Nephron (organoid): ENCODE measurements around the gene KMT2E.

Experiments used
- H3K27ac Mint-ChIP-seq, 3 experiments: 2 replicates each; pipeline ENCODE4 v1.8.0; 2020; ENCODE audit warnings: mixed read lengths in 3 of 3, mild to moderate bottlenecking in 2 of 3, moderate library complexity in 1 of 3
- H3K27me3 Mint-ChIP-seq: 2 replicates; pipeline ENCODE4 v1.8.0; 2021; ENCODE audit warnings: low read depth, mild to moderate bottlenecking, moderate library complexity, mixed read lengths
- H3K36me3 Mint-ChIP-seq: 2 replicates; pipeline ENCODE4 v1.8.0; 2020; ENCODE audit warnings: low read depth, mixed read lengths
- H3K4me1 Mint-ChIP-seq: 2 replicates; pipeline ENCODE4 v1.8.0; 2020; ENCODE audit warnings: mixed read lengths
- H3K4me3 Mint-ChIP-seq, 3 experiments: 2 replicates each; pipeline ENCODE4 v1.8.0; 2020; ENCODE audit warnings: mild to moderate bottlenecking in 3 of 3, mixed read lengths in 3 of 3, moderate library complexity in 2 of 3
- H3K9me3 Mint-ChIP-seq: 2 replicates; pipeline ENCODE4 v1.8.0; 2020; ENCODE audit warnings: mixed read lengths
- CTCF ChIP-seq, 3 experiments: fragments of 200-600 bp; sonication (generic); IDR thresholded peaks; one replicate each; pipeline ENCODE4 v1.5.0; 2021; ENCODE audit warnings: antibody characterized with exemption in 3 of 3; ENCODE audit not compliant: unreplicated experiment in 3 of 3

Gene KMT2E

GRCh38 chr7:105133986-105134655 lies 120.1 kb downstream of the KMT2E start:
- Mint-ChIP-seq H3K36me3 (peaks cover 45% of the 10 kb centered on the region), H3K9me3 (no peaks in the 10 kb centered on the region), H3K27ac (peak overlapping the region in 1 of 3 experiments; percentile 44), H3K4me1 (peaks cover 25% of the 10 kb centered on the region), H3K4me3 (no peak overlapping the region), H3K27me3 (no peaks in the 10 kb centered on the region)
- TF ChIP-seq CTCF (IDR thresholded peaks at IDR 0.05; ENCODE audit: unreplicated experiment in 3 of 3): no peak

- Mint-ChIP-seq H3K27ac (no peak overlapping the region), H3K27me3 (no peaks in the 10 kb centered on the region), H3K9me3 (no peaks in the 10 kb centered on the region), H3K4me1 (peaks cover 26% of the 10 kb centered on the region), H3K36me3 (peaks cover 42% of the 10 kb centered on the region), H3K4me3 (no peak overlapping the region)
- no peak for TF ChIP-seq CTCF (IDR thresholded peaks at IDR 0.05; ENCODE audit: unreplicated experiment in 3 of 3)
Measured at GRCh38 chr7:105136221-105136620, 122.2 kb downstream of the KMT2E start.

- no peak for TF ChIP-seq CTCF (IDR thresholded peaks at IDR 0.05; ENCODE audit: unreplicated experiment in 3 of 3)
- H3K4me3 Mint-ChIP-seq: no peak overlapping the region
- no peaks in the 10 kb centered on the region for H3K27me3 Mint-ChIP-seq
- no peaks in the 10 kb centered on the region for H3K9me3 Mint-ChIP-seq
- peaks cover 23% of the 10 kb centered on the region for H3K4me1 Mint-ChIP-seq
- no peak overlapping the region for H3K27ac Mint-ChIP-seq
- peaks cover 45% of the 10 kb centered on the region for H3K36me3 Mint-ChIP-seq
Measured at GRCh38 chr7:105137898-105138297, 123.9 kb downstream of the KMT2E start.

- Mint-ChIP-seq H3K4me1 (peaks cover 16% of the 10 kb centered on the region), H3K9me3 (no peaks in the 10 kb centered on the region), H3K4me3 (no peak overlapping the region), H3K27ac (no peak overlapping the region), H3K36me3 (peaks cover 44% of the 10 kb centered on the region), H3K27me3 (no peaks in the 10 kb centered on the region)
- no peak for TF ChIP-seq CTCF (IDR thresholded peaks at IDR 0.05; ENCODE audit: unreplicated experiment in 3 of 3)
Measured at GRCh38 chr7:105139381-105139780, 125.4 kb downstream of the KMT2E start.

- no peaks in the 10 kb centered on the region for H3K27me3 Mint-ChIP-seq
- no peaks in the 10 kb centered on the region for H3K9me3 Mint-ChIP-seq
- H3K4me3 Mint-ChIP-seq: no peak overlapping the region
- peak; percentile 35 to 58 (median 45) for TF ChIP-seq CTCF (IDR thresholded peaks at IDR 0.05; ENCODE audit: unreplicated experiment in 3 of 3)
- H3K27ac Mint-ChIP-seq: no peak overlapping the region
- peaks cover 51% of the 10 kb centered on the region for H3K36me3 Mint-ChIP-seq
- peaks cover 8% of the 10 kb centered on the region for H3K4me1 Mint-ChIP-seq
Measured at GRCh38 chr7:105141068-105141467, 127.1 kb downstream of the KMT2E start.

GRCh38 chr7:105149827-105150226 lies 135.8 kb downstream of the KMT2E start:
- no peak for TF ChIP-seq CTCF (IDR thresholded peaks at IDR 0.05; ENCODE audit: unreplicated experiment in 3 of 3)
- Mint-ChIP-seq H3K4me3 (no peak overlapping the region), H3K27ac (peak overlapping the region in 1 of 3 experiments; percentile 23), H3K9me3 (no peaks in the 10 kb centered on the region), H3K27me3 (no peaks in the 10 kb centered on the region), H3K36me3 (peaks cover 20% of the 10 kb centered on the region), H3K4me1 (no peaks in the 10 kb centered on the region)
